K562 (cell line): ENCODE results near the gene FANK1. TPM values are rescaled to one million over a fixed set of nuclear protein-coding genes. Genes with fewer than 3 reads are reported as not detected.

Experiments used
- ATAC-seq: fragments of 200-7000 bp; cut with Tn5 transposase; 3 replicates; pipeline ENCODE4 v1.9.1; 2020; ENCODE audit warnings: moderate library complexity
- BruUV-seq: library from RNA; stranded (reverse); fragments of 400-500 nt; replicated peaks from 2 replicates; lab custom pipeline; 2021; lab: Mats Ljungman, UMichigan
- CTCF ChIA-PET: fragments of 300-600 bp; formaldehyde crosslinking; extraction: SDS; loops from one replicate; lab custom pipeline; 2021; ENCODE audit warnings: low intra/inter-chr PET ratio; lab: Yijun Ruan, JAX
- POLR2A ChIA-PET: fragments of 300-600, 350-650 bp; sonication (Branson Sonifier 250); formaldehyde crosslinking; extraction: SDS; loops from one replicate; lab custom pipeline; 2021; ENCODE audit warnings: antibody characterized with exemption, inconsistent platforms; lab: Yijun Ruan, JAX
- DNase-seq, 4 experiments: peaks; one replicate each; pipeline versions ENCODE4 v3.0.0 to v3.0.0-alpha.2; 2011 to 2018; ENCODE audit warnings: low spot score in 3 of 4, mixed read lengths in 3 of 4; ENCODE audit errors: extremely low read depth in 1 of 4
- FAIRE-seq: peaks from 2 replicates; lab custom pipeline; 2011; peaks lifted over from hg19 to GRCh38; lab: Jason Lieb, UNC
- H2AFZ ChIP-seq: 2 replicates; pipeline ENCODE4 v1.6.0; 2011; ENCODE audit warnings: low read depth, low read length, control low read depth, inconsistent platforms
- H3K27ac ChIP-seq: fragments of 200-600 bp; 3 replicates; pipeline ENCODE4 v1.8.0; 2011; ENCODE audit warnings: low read depth, mild to moderate bottlenecking, control low read depth, inconsistent platforms, low read length, moderate library complexity, mixed read lengths; ENCODE audit errors: extremely low read depth
- H3K27me3 ChIP-seq, 2 experiments: fragments of 300-600 bp in 1 of 2; 2 replicates in 1 of 2; 3 replicates in 1 of 2; pipeline versions ENCODE4 v1.6.0 to v1.8.0; 2011; ENCODE audit warnings: inconsistent platforms in 2 of 2, low read length in 2 of 2, mild to moderate bottlenecking in 1 of 2, mixed read lengths in 1 of 2, moderate library complexity in 1 of 2; ENCODE audit not compliant: control insufficient read depth in 2 of 2, insufficient read depth in 2 of 2
- H3K36me3 ChIP-seq: fragments of 300-600 bp; 3 replicates; pipeline ENCODE4 v1.8.0; 2011; ENCODE audit warnings: mild to moderate bottlenecking, low read length, inconsistent platforms; ENCODE audit not compliant: control insufficient read depth, insufficient read depth
- H3K4me1 ChIP-seq, 2 experiments: fragments of 200-600 bp in 1 of 2; replicated peaks in 1 of 2; 2 replicates in 1 of 2; 3 replicates in 1 of 2; pipeline versions ENCODE4 v1.5.1 to v1.8.0; 2011; ENCODE audit warnings: inconsistent platforms in 2 of 2, low read length in 2 of 2, mild to moderate bottlenecking in 1 of 2, mixed read lengths in 1 of 2, moderate library complexity in 1 of 2; ENCODE audit not compliant: control insufficient read depth in 2 of 2, insufficient read depth in 2 of 2
- H3K4me2 ChIP-seq: 2 replicates; pipeline ENCODE4 v1.6.1; 2011; ENCODE audit warnings: low read length, control low read depth, inconsistent platforms, mixed read lengths; ENCODE audit not compliant: insufficient read depth
- H3K4me3 ChIP-seq: fragments of 200-600 bp; sonication (generic), shearing (Covaris generic); 2 replicates; pipeline ENCODE4 v1.5.1; 2016; ENCODE audit warnings: control low read depth, inconsistent platforms
- H3K79me2 ChIP-seq: fragments of 200-600 bp; 3 replicates; pipeline ENCODE4 v1.8.0; 2011; ENCODE audit warnings: low read length, inconsistent platforms; ENCODE audit not compliant: control insufficient read depth, insufficient read depth
- H3K9ac ChIP-seq, 2 experiments: 2 replicates each; pipeline versions ENCODE4 v1.6.0 to v1.6.1; 2011; ENCODE audit warnings: low read depth in 2 of 2, low read length in 2 of 2, control low read depth in 1 of 2, inconsistent platforms in 1 of 2, mild to moderate bottlenecking in 1 of 2, mixed read lengths in 1 of 2; ENCODE audit not compliant: insufficient read depth in 1 of 2
- H3K9me1 ChIP-seq: one replicate; pipeline ENCODE4 v1.6.0; 2011; ENCODE audit warnings: inconsistent platforms, mild to moderate bottlenecking, low read length, moderate library complexity; ENCODE audit not compliant: control insufficient read depth, insufficient read depth
- H3K9me3 ChIP-seq: replicated peaks from 2 replicates; pipeline ENCODE4 v1.5.1; 2011; ENCODE audit warnings: low read depth, low read length, inconsistent platforms; ENCODE audit not compliant: control insufficient read depth, insufficient read depth
- H4K20me1 ChIP-seq: replicated peaks from 2 replicates; pipeline ENCODE4 v1.6.1; 2011; ENCODE audit warnings: low read length, inconsistent platforms, mixed read lengths; ENCODE audit not compliant: control insufficient read depth, insufficient read depth
- BHLHE40 ChIP-seq: IDR thresholded peaks from 2 replicates; pipeline ENCODE4 v1.6.1; 2011; ENCODE audit warnings: low read length, improper control_type of control experiment
- CREBBP ChIP-seq: IDR thresholded peaks from one replicate; pipeline ENCODE4 v1.6.1; 2012; ENCODE audit warnings: low read depth, mild to moderate bottlenecking, control low read depth, inconsistent platforms, low read length
- ESRRA ChIP-seq: fragments of 450-650 bp; IDR thresholded peaks from 2 replicates; pipeline ENCODE4 v1.6.1; 2014; ENCODE audit warnings: low read depth, mild to moderate bottlenecking, moderate library complexity, borderline replicate concordance
- FOS ChIP-seq: IDR thresholded peaks from 3 replicates; pipeline ENCODE4 v1.6.1; 2011; ENCODE audit not compliant: insufficient read length; ENCODE audit errors: extremely low read depth
- FOXA1 ChIP-seq: fragments of 450-650 bp; IDR thresholded peaks from 2 replicates; pipeline ENCODE4 v1.6.1; 2016; ENCODE audit warnings: mild to moderate bottlenecking, borderline replicate concordance
- GTF2E2 ChIP-seq: fragments of 200-800 bp; sonication (Bioruptor generic); IDR thresholded peaks from 2 replicates; pipeline ENCODE4 v1.6.1; 2016; ENCODE audit warnings: missing genetic modification characterization, missing compliant biosample characterization
- MTA1 ChIP-seq: fragments of 450-650 bp; IDR thresholded peaks from 2 replicates; pipeline ENCODE4 v1.6.1; 2017; ENCODE audit warnings: borderline replicate concordance
- NR2C2 ChIP-seq, 2 experiments: fragments of 200-800 bp in 1 of 2; sonication (Bioruptor generic) in 1 of 2; sonication (generic) in 1 of 2; formaldehyde crosslinking in 1 of 2; IDR thresholded peaks; 2 replicates each; pipeline versions ENCODE4 v1.6.1 to v1.8.0; 2016 to 2022; ENCODE audit warnings: mild to moderate bottlenecking in 1 of 2, missing compliant biosample characterization in 1 of 2, missing genetic modification characterization in 1 of 2, missing genetic modification reagents in 1 of 2
- POLR2B ChIP-seq: fragments of 450-650 bp; IDR thresholded peaks from 2 replicates; pipeline ENCODE4 v1.6.1; 2018; ENCODE audit warnings: low read depth; ENCODE audit not compliant: partially characterized antibody
- POLR2H ChIP-seq: IDR thresholded peaks from 2 replicates; pipeline ENCODE4 v1.6.1; 2016; ENCODE audit warnings: missing genetic modification characterization, low read depth, mild to moderate bottlenecking, control low read depth, missing compliant biosample characterization, moderate library complexity
- RFX5 ChIP-seq: IDR thresholded peaks from 2 replicates; pipeline ENCODE4 v1.6.1; 2011; ENCODE audit warnings: low read depth, mild to moderate bottlenecking, improper control_type of control experiment, low read length
- RFX7 ChIP-seq: fragments of 250-450 bp; sonication (Bioruptor Pico); IDR thresholded peaks from 2 replicates; pipeline ENCODE4 v1.5.1; 2021; ENCODE audit warnings: mild to moderate bottlenecking
- SETDB1 ChIP-seq: IDR thresholded peaks from one replicate; pipeline ENCODE4 v1.6.1; 2012; ENCODE audit warnings: low read length, control low read depth, inconsistent platforms
- SIN3A ChIP-seq, 2 experiments: fragments of 150-350 bp in 1 of 2; IDR thresholded peaks; 2 replicates each; pipeline ENCODE4 v1.6.1; 2011 to 2016; ENCODE audit warnings: borderline replicate concordance in 2 of 2, low read depth in 2 of 2, low read length in 2 of 2, mild to moderate bottlenecking in 2 of 2, moderate library complexity in 2 of 2; ENCODE audit not compliant: control insufficient read depth in 1 of 2
- YY1 ChIP-seq, 3 experiments: IDR thresholded peaks; 2 replicates each; pipeline ENCODE4 v1.6.1; 2011; ENCODE audit warnings: low read length in 2 of 3, mild to moderate bottlenecking in 2 of 3, moderate library complexity in 2 of 3, borderline replicate concordance in 1 of 3, control low read depth in 1 of 3, low read depth in 1 of 3; ENCODE audit not compliant: insufficient read depth in 3 of 3, insufficient replicate concordance in 2 of 3, control insufficient read depth in 1 of 3, insufficient read length in 1 of 3; ENCODE audit errors: extremely low read depth in 1 of 3
- ZKSCAN3 ChIP-seq: fragments of 250-450 bp; sonication (Bioruptor Pico); IDR thresholded peaks from 2 replicates; pipeline ENCODE4 v1.4.0; 2020
- WGBS: fragments of 100-300 bp; shearing (Covaris generic); methylation state at CpG from one replicate; pipeline ENCODE4 v1.1.6; 2016; ENCODE audit warnings: low coverage, mixed read lengths; ENCODE audit not compliant: insufficient coverage; ENCODE audit errors: missing lambda C conversion rate; 5-methylcytosine and 5-hydroxymethylcytosine counted together
- in situ Hi-C: fragments of 300-500 bp; cut with MboI; formaldehyde crosslinking; loops from 4 replicates; pipeline ENCODE4 v1.15.0; 2018; ENCODE audit warnings: inconsistent platforms, mixed read lengths
- intact Hi-C: fragments of 100-400 bp; cut with micrococcal nuclease; formaldehyde crosslinking; loops from 2 replicates; pipeline ENCODE4 v1.14.2; 2022
- polyA plus RNA-seq, 8 experiments: library from polyadenylated mRNA; depleted of rRNA in 4 of 8; stranded (reverse) in 5 of 8; unstranded in 3 of 8; fragments of >200 nt; fragmentation: Nextera tagmentation in 2 of 8; fragmentation: Illumina TruSeq in 1 of 8; extraction: Ambion mirVana in 2 of 8; extraction: Trizol in 1 of 8; gene quantifications; 2 replicates each; pipeline versions ENCODE4 v1.2.1 to v1.2.3, GENCODE V29; 2011 to 2014; ENCODE audit warnings: inconsistent platforms in 1 of 8, missing spikeins in 1 of 8
- total RNA-seq, 7 experiments: library from RNA; depleted of rRNA in 6 of 7; stranded (reverse); fragments of >200 nt in 6 of 7; fragmentation: Illumina TruSeq in 2 of 7; extraction: Trizol in 2 of 7; gene quantifications; 2 replicates each; pipeline versions ENCODE4 v1.2.1 to v1.2.3, GENCODE V29; 2011 to 2021; ENCODE audit warnings: low replicate concordance in 1 of 7
- TF ChIP-seq, protein P1 (sequence below), 2 experiments: fragments of 450-650 bp; IDR thresholded peaks; 2 replicates each; pipeline ENCODE4 v1.6.1; 2016

The FANK1 gene
- total and polyA plus RNA-seq, 9 of the 15 experiments (the other 6 are each of a cell fraction or from before 2014, with no cell fraction given): 0.11 to 2.3 (median 0.51) TPM; not detected in 1

DNA sequence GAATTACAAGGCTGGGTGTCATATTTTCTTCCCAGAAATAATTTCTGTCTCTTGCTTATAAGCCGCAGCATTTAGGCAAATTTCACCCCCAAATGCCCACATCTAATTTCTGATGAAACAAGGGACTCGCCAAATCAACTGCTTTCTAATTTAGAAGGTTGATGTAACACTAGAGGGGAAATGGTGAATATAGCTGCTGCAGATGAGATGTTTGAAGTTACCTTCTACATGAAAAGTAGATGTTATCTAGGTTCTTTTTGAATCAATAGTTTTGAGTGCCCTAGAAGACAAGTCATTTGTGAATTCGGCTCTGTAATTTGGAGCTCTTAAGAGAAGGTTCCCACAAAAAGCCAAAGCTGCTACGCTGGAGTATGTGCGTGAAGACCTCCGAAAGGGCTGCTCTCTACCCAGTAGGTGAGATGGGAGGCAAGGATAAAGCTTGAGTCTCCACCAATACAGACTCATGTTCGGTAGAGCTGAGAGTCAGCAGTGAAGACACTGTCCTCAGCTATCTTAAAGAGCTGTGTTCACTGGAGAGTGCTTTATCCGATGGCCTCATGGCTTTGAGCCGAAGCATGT is 99.5 kb downstream of the FANK1 start:
- DNase-seq: no peak
- no peak for ATAC-seq
- intact Hi-C loops (no loop called here), in situ Hi-C loops (no loop called here)
- CTCF ChIA-PET: no interaction called here
- WGBS: 0% methylated on average over 9 of the region's 9 CpGs
- Histone ChIP-seq H3K9me1 (no peaks in the 10 kb centered on the region), H2AFZ (no peak overlapping the region), H3K4me3 (no peak overlapping the region), H3K79me2 (no peaks in the 10 kb centered on the region), H3K4me1 (no peaks in the 10 kb centered on the region), H4K20me1 (no peaks in the 10 kb centered on the region), H3K4me2 (no peak overlapping the region), H3K27me3 (peaks cover 0 to 15% of the 10 kb centered on the region in 2 experiments; a peak in 2 of 5 replicates), H3K9me3 (no peaks in the 10 kb centered on the region), H3K27ac (no peak overlapping the region), H3K36me3 (no peaks in the 10 kb centered on the region), H3K9ac (no peak overlapping the region)
- POLR2A ChIA-PET: no interaction called here
- BruUV-seq: no TSS peak
- no peak for TF ChIP-seq RFX7 (CRISPR knock-in tag)
- TF ChIP-seq, protein P1, sequence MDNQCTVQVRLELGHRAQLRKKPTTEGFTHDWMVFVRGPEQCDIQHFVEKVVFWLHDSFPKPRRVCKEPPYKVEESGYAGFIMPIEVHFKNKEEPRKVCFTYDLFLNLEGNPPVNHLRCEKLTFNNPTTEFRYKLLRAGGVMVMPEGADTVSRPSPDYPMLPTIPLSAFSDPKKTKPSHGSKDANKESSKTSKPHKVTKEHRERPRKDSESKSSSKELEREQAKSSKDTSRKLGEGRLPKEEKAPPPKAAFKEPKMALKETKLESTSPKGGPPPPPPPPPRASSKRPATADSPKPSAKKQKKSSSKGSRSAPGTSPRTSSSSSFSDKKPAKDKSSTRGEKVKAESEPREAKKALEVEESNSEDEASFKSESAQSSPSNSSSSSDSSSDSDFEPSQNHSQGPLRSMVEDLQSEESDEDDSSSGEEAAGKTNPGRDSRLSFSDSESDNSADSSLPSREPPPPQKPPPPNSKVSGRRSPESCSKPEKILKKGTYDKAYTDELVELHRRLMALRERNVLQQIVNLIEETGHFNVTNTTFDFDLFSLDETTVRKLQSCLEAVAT (IDR thresholded peaks at IDR 0.05): no peak
- TF ChIP-seq ZKSCAN3 (CRISPR knock-in tag): no peak
- no peak for TF ChIP-seq FOS
- no peak for TF ChIP-seq GTF2E2 (tag)
- no peak for TF ChIP-seq POLR2H (tag)
- no peak for TF ChIP-seq POLR2B
- TF ChIP-seq SETDB1: no peak
- TF ChIP-seq MTA1: no peak
- TF ChIP-seq FOXA1: no peak
- TF ChIP-seq SIN3A (IDR thresholded peaks at IDR 0.05; ENCODE audit: borderline replicate concordance in 2 of 2, control insufficient read depth in 1 of 2, low read depth in 2 of 2, low read length in 2 of 2): no peak
- no peak for TF ChIP-seq NR2C2 (CRISPR knock-in tag; IDR thresholded peaks at IDR 0.05)
- TF ChIP-seq NR2C2 (tag; IDR thresholded peaks at IDR 0.05): no peak
- TF ChIP-seq BHLHE40: no peak
- TF ChIP-seq CREBBP: no peak
- TF ChIP-seq YY1 (IDR thresholded peaks at IDR 0.05; ENCODE audit: borderline replicate concordance in 1 of 3, control insufficient read depth in 1 of 3, extremely low read depth in 1 of 3, insufficient read depth in 3 of 3, insufficient read length in 1 of 3, insufficient replicate concordance in 2 of 3, low read depth in 1 of 3, low read length in 2 of 3): no peak
- TF ChIP-seq ESRRA: no peak
- TF ChIP-seq RFX5: no peak
- no peak for FAIRE-seq
